ENCODE results near the gene POLA2. TPM values are rescaled to one million over a fixed set of nuclear protein-coding genes. Genes with fewer than 3 reads are reported as not detected.

Gene POLA2
- total RNA-seq, result 1 to 10 TPM; 1.7 to 3.4 (median 3.0) TPM
- polyA plus RNA-seq, result 1 to 10 TPM; 2.1 to 5.8 (median 4.3) TPM
- long read RNA-seq, donor 1, result 0 reads
- long read RNA-seq, donor 2, partial matches to known transcripts, result 1 of 2 reads
- long read RNA-seq, donor 2, other reads (novel, unspliced or antisense), result 0 of 2 reads

- WGBS, 3 donors, result 0 to 1% (median 0%) methylated on average over 64 to 66 of the region's 66 CpGs
- Histone ChIP-seq H3K4me1 (peaks cover 6% of the 10 kb centered on the region), H3K27me3 (ENCODE audit: insufficient read depth in 3 of 3, low read length in 2 of 3) (no peaks in the 10 kb centered on the region), H3K27ac (peak within 1 kb of the TSS; percentile 84), H3K9me3 (no peaks in the 10 kb centered on the region), H3K4me3 (peak within 1 kb of the TSS; percentile 80), H3K36me3 (ENCODE audit: insufficient read depth in 1 of 2, low read depth in 1 of 2) (peaks cover 0 to 11% of the 10 kb centered on the region in 2 donors)
- TF ChIP-seq CTCF (IDR thresholded peaks at IDR 0.05), result no peak
- ATAC-seq (peak; percentile 94 to 98 (median 98)), DNase-seq (peak; percentile 95 to 98)
- intact Hi-C loops (cut with DNase I), result no loop called here
Measured at GRCh38 chr11:65261591-65262380, at the start of gene POLA2. Gene POLA2 (plus strand): TSS chr11:65261962. CDS start chr11:65262293, 331 bp downstream.

DNA sequence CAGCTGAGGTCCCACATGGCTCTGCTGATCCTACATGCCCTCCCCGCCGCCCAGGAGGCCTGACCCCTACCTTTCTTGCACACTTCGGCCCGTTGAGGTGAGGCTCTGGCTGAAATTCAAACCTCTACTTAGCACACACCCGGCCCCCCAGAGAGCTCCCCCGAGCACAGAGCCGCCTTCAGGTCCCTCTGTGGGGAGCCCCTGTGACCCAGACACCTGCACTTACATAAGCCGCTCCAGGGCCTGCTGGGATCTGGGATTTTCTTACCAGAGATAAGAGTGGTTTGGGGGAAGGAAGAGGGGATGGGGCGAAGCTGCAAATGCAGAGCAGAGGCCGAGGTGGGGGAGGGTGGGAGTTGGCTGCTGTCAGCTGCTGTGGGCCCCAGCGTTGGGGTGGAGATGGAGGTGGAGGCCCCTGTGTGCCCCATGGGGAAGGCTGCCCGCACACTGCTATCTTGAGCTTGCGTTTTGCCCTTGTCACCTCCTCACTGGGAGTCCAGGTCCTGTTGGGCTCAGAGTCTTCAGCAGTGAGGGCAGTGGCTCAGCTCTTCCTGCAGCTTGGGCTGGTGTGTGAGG is 49.4 kb upstream of the POLA2 start:
- TF ChIP-seq CTCF (IDR thresholded peaks at IDR 0.05), result no peak
- Histone ChIP-seq H3K9me3 (no peaks in the 10 kb centered on the region), H3K4me1 (no peaks in the 10 kb centered on the region), H3K36me3 (ENCODE audit: insufficient read depth in 1 of 2, low read depth in 1 of 2) (peaks cover 0 to 48% of the 10 kb centered on the region in 2 donors), H3K27ac (no peak overlapping the region), H3K27me3 (ENCODE audit: insufficient read depth in 3 of 3, low read length in 2 of 3) (no peaks in the 10 kb centered on the region), H3K4me3 (no peak overlapping the region)
- no peak for DNase-seq
- 73 to 75% (median 74%) methylated on average over 13 of the region's 13 CpGs for WGBS, 3 donors
- ATAC-seq, result no peak
- intact Hi-C loops (cut with DNase I), result no loop called here

- DNase-seq (no peak), ATAC-seq (peak in 3 of 4 donors; percentile 5 to 33 (median 15))
- intact Hi-C loops (cut with DNase I), result no loop called here
- Histone ChIP-seq H3K9me3 (no peaks in the 10 kb centered on the region), H3K4me3 (no peak overlapping the region), H3K4me1 (no peaks in the 10 kb centered on the region), H3K27ac (no peak overlapping the region), H3K36me3 (ENCODE audit: insufficient read depth in 1 of 2, low read depth in 1 of 2) (peaks cover 0 to 36% of the 10 kb centered on the region in 2 donors), H3K27me3 (ENCODE audit: insufficient read depth in 3 of 3, low read length in 2 of 3) (no peaks in the 10 kb centered on the region)
- TF ChIP-seq CTCF (IDR thresholded peaks at IDR 0.05), result no peak
- 50 to 58% (median 54%) methylated on average over 22 to 26 of the region's 26 CpGs for WGBS, 3 donors
Measured at GRCh38 chr11:65213322-65214211, 48.2 kb upstream of the POLA2 start.

DNA sequence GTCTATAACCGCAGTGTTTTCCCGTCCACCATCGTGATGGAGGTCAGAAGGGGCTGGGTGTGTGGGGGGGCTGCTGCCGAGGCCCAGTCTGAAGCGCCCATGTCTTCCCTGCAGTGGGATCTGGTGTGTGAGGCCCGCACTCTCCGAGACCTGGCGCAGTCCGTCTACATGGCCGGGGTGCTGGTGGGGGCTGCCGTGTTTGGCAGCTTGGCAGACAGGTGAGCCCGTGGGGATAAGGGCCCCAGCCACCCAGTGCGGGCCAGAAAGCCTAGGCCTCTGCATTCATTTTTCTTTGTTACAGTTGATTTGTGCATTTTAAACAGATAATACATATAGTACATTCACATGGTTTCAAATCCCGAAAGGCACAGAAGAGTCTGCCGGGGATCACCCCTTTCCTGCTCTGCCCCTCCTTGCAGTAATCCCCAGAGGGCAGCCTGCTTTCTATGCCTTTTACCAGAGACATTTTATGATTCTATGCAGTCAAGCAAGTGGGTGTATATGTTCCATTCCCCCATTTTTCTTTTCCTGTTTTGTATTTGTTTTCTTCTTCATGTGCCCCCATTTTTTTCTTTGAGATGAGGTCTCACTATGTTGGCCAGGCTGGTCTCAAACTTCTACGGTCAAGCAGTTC is 47.4 kb upstream of the POLA2 start:
- H3K27me3 ChIP-seq (ENCODE audit: insufficient read depth in 3 of 3, low read length in 2 of 3), result no peaks in the 10 kb centered on the region
- H3K36me3 ChIP-seq (ENCODE audit: insufficient read depth in 1 of 2, low read depth in 1 of 2), result peaks cover 0 to 28% of the 10 kb centered on the region in 2 donors
- ATAC-seq (peak in 2 of 4 donors; percentile 9 to 14), DNase-seq (no peak)
- TF ChIP-seq CTCF (IDR thresholded peaks at IDR 0.05), result no peak
- WGBS, 3 donors, result 73 to 81% (median 75%) methylated on average over 16 of the region's 16 CpGs
- H3K9me3 ChIP-seq, result no peaks in the 10 kb centered on the region
- H3K4me1 ChIP-seq, result no peaks in the 10 kb centered on the region
- H3K27ac ChIP-seq, result no peak overlapping the region
- H3K4me3 ChIP-seq, result no peak overlapping the region
- intact Hi-C loops (cut with DNase I), result no loop called here

All from psoas muscle (tissue), 8 donors.